ENCODE results near the gene CASP4. TPM values are rescaled to one million over a fixed set of nuclear protein-coding genes. Genes with fewer than 3 reads are reported as not detected.

The CASP4 gene
- 100 to 1,000 TPM; 138 TPM for total RNA-seq

- no peaks in the 10 kb centered on the region for H3K27me3 Mint-ChIP-seq
- H3K9me3 Mint-ChIP-seq: peaks cover 24% of the 10 kb centered on the region
- ChIA-PET CTCF (interaction anchor here (0.9 to 1.3 kb wide), 3 partner anchors 19 to 359 kb away, joined by 3 read pairs; no protein-coding TSS in a partner anchor), POLR2A (interaction anchor here (0.6 to 2.5 kb wide), 14 partner anchors 13 to 355 kb away, joined by 3 to 8 read pairs (median 4); partner anchors contain the start of gene CASP1)
- no peak for DNase-seq
- H3K36me3 Mint-ChIP-seq (ENCODE audit: low read depth): peaks cover 51% of the 10 kb centered on the region
- H3K27ac Mint-ChIP-seq: peak within 1 kb of the TSS; percentile 87
- H3K4me3 Mint-ChIP-seq: peak within 1 kb of the TSS; percentile 88
- H3K4me1 Mint-ChIP-seq: peaks cover 32% of the 10 kb centered on the region
Measured at GRCh38 chr11:104968355-104968855, at the start of gene CASP4. Gene CASP4, minus strand, starts transcription at chr11:104968574. Its CDS starts 49 bp downstream, at chr11:104968525.

GRCh38 chr11:105007463-105007862 lies 39.1 kb upstream of the CASP4 start:
- H3K27ac Mint-ChIP-seq: no peak overlapping the region
- H3K4me1 Mint-ChIP-seq: no peaks in the 10 kb centered on the region
- no peak overlapping the region for H3K4me3 Mint-ChIP-seq
- POLR2A ChIA-PET: no interaction called here
- CTCF ChIA-PET: no interaction called here
- no peaks in the 10 kb centered on the region for H3K27me3 Mint-ChIP-seq
- no peak for DNase-seq
- H3K9me3 Mint-ChIP-seq: no peaks in the 10 kb centered on the region
- H3K36me3 Mint-ChIP-seq (ENCODE audit: low read depth): no peaks in the 10 kb centered on the region

- H3K27me3 Mint-ChIP-seq: no peaks in the 10 kb centered on the region
- H3K4me1 Mint-ChIP-seq: peaks cover 6% of the 10 kb centered on the region
- no peak overlapping the region for H3K27ac Mint-ChIP-seq
- no peak overlapping the region for H3K4me3 Mint-ChIP-seq
- no peak for DNase-seq
- ChIA-PET CTCF (no interaction called here), POLR2A (interaction anchor here (1.1 kb wide), 1 partner anchor 37 kb away, joined by 3 read pairs; no protein-coding TSS in a partner anchor)
- H3K9me3 Mint-ChIP-seq: no peaks in the 10 kb centered on the region
- no peaks in the 10 kb centered on the region for H3K36me3 Mint-ChIP-seq (ENCODE audit: low read depth)
Measured at GRCh38 chr11:105005451-105005845, 37.1 kb upstream of the CASP4 start.

GRCh38 chr11:105004021-105004420 lies 35.6 kb upstream of the CASP4 start:
- Mint-ChIP-seq H3K27ac (no peak overlapping the region), H3K9me3 (no peaks in the 10 kb centered on the region), H3K36me3 (ENCODE audit: low read depth) (no peaks in the 10 kb centered on the region), H3K27me3 (no peaks in the 10 kb centered on the region), H3K4me3 (no peak overlapping the region), H3K4me1 (peaks cover 8% of the 10 kb centered on the region)
- DNase-seq: no peak
- POLR2A ChIA-PET: no interaction called here
- CTCF ChIA-PET: no interaction called here

- no peak overlapping the region for H3K4me3 Mint-ChIP-seq
- H3K27me3 Mint-ChIP-seq: no peaks in the 10 kb centered on the region
- DNase-seq: no peak
- no peak overlapping the region for H3K27ac Mint-ChIP-seq
- ChIA-PET CTCF (no interaction called here), POLR2A (no interaction called here)
- H3K4me1 Mint-ChIP-seq: peaks cover 8% of the 10 kb centered on the region
- H3K9me3 Mint-ChIP-seq: no peaks in the 10 kb centered on the region
- H3K36me3 Mint-ChIP-seq (ENCODE audit: low read depth): no peaks in the 10 kb centered on the region
Measured at GRCh38 chr11:105003151-105003550, 34.8 kb upstream of the CASP4 start.

GRCh38 chr11:105000797-105001196 lies 32.4 kb upstream of the CASP4 start:
- ChIA-PET CTCF (interaction anchor here (0.9 to 1.3 kb wide), 5 partner anchors 12 to 390 kb away, joined by 3 to 6 read pairs (median 4); no protein-coding TSS in a partner anchor), POLR2A (no interaction called here)
- Mint-ChIP-seq H3K9me3 (no peaks in the 10 kb centered on the region), H3K4me3 (no peak overlapping the region), H3K4me1 (peaks cover 8% of the 10 kb centered on the region), H3K27ac (no peak overlapping the region), H3K36me3 (ENCODE audit: low read depth) (no peaks in the 10 kb centered on the region), H3K27me3 (no peaks in the 10 kb centered on the region)
- peak; percentile 61 for DNase-seq

- H3K9me3 Mint-ChIP-seq: peaks cover under 1% of the 10 kb centered on the region
- CTCF ChIA-PET: interaction anchor here (1.0 to 1.3 kb wide), 3 partner anchors 13 to 46 kb away, joined by 3 to 6 read pairs (median 4); no protein-coding TSS in a partner anchor
- POLR2A ChIA-PET: no interaction called here
- no peak overlapping the region for H3K4me3 Mint-ChIP-seq
- H3K36me3 Mint-ChIP-seq (ENCODE audit: low read depth): no peaks in the 10 kb centered on the region
- peaks cover 8% of the 10 kb centered on the region for H3K4me1 Mint-ChIP-seq
- H3K27me3 Mint-ChIP-seq: no peaks in the 10 kb centered on the region
- DNase-seq: no peak
- H3K27ac Mint-ChIP-seq: no peak overlapping the region
Measured at GRCh38 chr11:105000167-105000566, 31.8 kb upstream of the CASP4 start.

GRCh38 chr11:104999721-105000120 lies 31.3 kb upstream of the CASP4 start:
- POLR2A ChIA-PET: no interaction called here
- Mint-ChIP-seq H3K4me3 (no peak overlapping the region), H3K36me3 (ENCODE audit: low read depth) (no peaks in the 10 kb centered on the region), H3K9me3 (peaks cover 3% of the 10 kb centered on the region), H3K27me3 (no peaks in the 10 kb centered on the region), H3K27ac (no peak overlapping the region), H3K4me1 (peaks cover 8% of the 10 kb centered on the region)
- CTCF ChIA-PET: no interaction called here
- no peak for DNase-seq

GRCh38 chr11:104997288-104997687 lies 28.9 kb upstream of the CASP4 start:
- Mint-ChIP-seq H3K4me1 (peaks cover 8% of the 10 kb centered on the region), H3K27me3 (no peaks in the 10 kb centered on the region), H3K36me3 (ENCODE audit: low read depth) (no peaks in the 10 kb centered on the region), H3K9me3 (peaks cover 3% of the 10 kb centered on the region), H3K4me3 (no peak overlapping the region), H3K27ac (no peak overlapping the region)
- ChIA-PET CTCF (no interaction called here), POLR2A (interaction anchor here (1.1 kb wide), 1 partner anchor 100 kb away, joined by 3 read pairs; no protein-coding TSS in a partner anchor)
- DNase-seq: no peak

- Mint-ChIP-seq H3K9me3 (peaks cover 3% of the 10 kb centered on the region), H3K36me3 (ENCODE audit: low read depth) (no peaks in the 10 kb centered on the region), H3K4me1 (no peaks in the 10 kb centered on the region), H3K27me3 (no peaks in the 10 kb centered on the region), H3K4me3 (no peak overlapping the region), H3K27ac (no peak overlapping the region)
- ChIA-PET POLR2A (no interaction called here), CTCF (interaction anchor here (0.7 kb wide), 1 partner anchor 97 kb away, joined by 3 read pairs; no protein-coding TSS in a partner anchor)
- no peak for DNase-seq
Measured at GRCh38 chr11:104995001-104995408, 26.6 kb upstream of the CASP4 start.

- no peak overlapping the region for H3K27ac Mint-ChIP-seq
- peaks cover 4% of the 10 kb centered on the region for H3K36me3 Mint-ChIP-seq (ENCODE audit: low read depth)
- no peak for DNase-seq
- H3K4me3 Mint-ChIP-seq: no peak overlapping the region
- ChIA-PET POLR2A (no interaction called here), CTCF (no interaction called here)
- H3K4me1 Mint-ChIP-seq: no peaks in the 10 kb centered on the region
- H3K9me3 Mint-ChIP-seq: peaks cover 3% of the 10 kb centered on the region
- H3K27me3 Mint-ChIP-seq: peaks cover 3% of the 10 kb centered on the region
Measured at GRCh38 chr11:104992781-104993180, 24.4 kb upstream of the CASP4 start.

GRCh38 chr11:104991994-104992393 lies 23.6 kb upstream of the CASP4 start:
- Mint-ChIP-seq H3K36me3 (ENCODE audit: low read depth) (peaks cover 4% of the 10 kb centered on the region), H3K27ac (no peak overlapping the region), H3K4me3 (no peak overlapping the region), H3K9me3 (peaks cover 3% of the 10 kb centered on the region), H3K4me1 (no peaks in the 10 kb centered on the region), H3K27me3 (peaks cover 3% of the 10 kb centered on the region)
- ChIA-PET CTCF (no interaction called here), POLR2A (no interaction called here)
- no peak for DNase-seq

- no peak for DNase-seq
- no peaks in the 10 kb centered on the region for H3K4me1 Mint-ChIP-seq
- CTCF ChIA-PET: no interaction called here
Measured at GRCh38 chr11:104984808-104985207, 16.4 kb upstream of the CASP4 start.

GRCh38 chr11:104979839-104980238 lies 11.5 kb upstream of the CASP4 start:
- Mint-ChIP-seq H3K36me3 (ENCODE audit: low read depth) (peaks cover 2% of the 10 kb centered on the region), H3K4me3 (no peak overlapping the region), H3K27ac (no peak overlapping the region), H3K4me1 (no peaks in the 10 kb centered on the region), H3K27me3 (no peaks in the 10 kb centered on the region), H3K9me3 (peaks cover 9% of the 10 kb centered on the region)
- no peak for DNase-seq
- ChIA-PET CTCF (no interaction called here), POLR2A (no interaction called here)

More at GRCh38 chr11:104984808-104985207, 16.4 kb upstream of the CASP4 start:
- peaks cover 3% of the 10 kb centered on the region for H3K27me3 Mint-ChIP-seq
- POLR2A ChIA-PET: interaction anchor here (1.2 kb wide), 1 partner anchor 16 kb away, joined by 6 read pairs; the partner anchor contains the start of gene CASP4
- H3K36me3 Mint-ChIP-seq (ENCODE audit: low read depth): peaks cover 4% of the 10 kb centered on the region
- no peak overlapping the region for H3K27ac Mint-ChIP-seq
- H3K4me3 Mint-ChIP-seq: no peak overlapping the region
- H3K9me3 Mint-ChIP-seq: no peaks in the 10 kb centered on the region

All from activated CD4-positive, alpha-beta memory T cell treated with anti-CD3 and anti-CD28 coated beads, Interleukin-2, amount 10 ng/mL, durations not matched to agents 7 days and 5 days (primary cell).